Cardiac fibroblast (primary cell): ENCODE data around the gene BRS3.
"Not testable (repeated sequence)": the region's sequence is repeated elsewhere in the genome, so short reads cannot be mapped to it uniquely, and the experiment has no call there.

ENCODE experiments used
- DNase-seq, 2 donors: peaks; one replicate each; pipeline versions ENCODE4 v3.0.0 to v3.0.0-alpha.2; 2010; ENCODE audit warnings: low read depth in 2 of 2
- H3K4me3 ChIP-seq, 2 donors: replicated peaks in 1 of 2; 1 replicate in 1 of 2; 2 replicates in 1 of 2; pipeline ENCODE4 v1.5.1; 2011; ENCODE audit warnings: low read depth in 2 of 2, low read length in 2 of 2, mild to moderate bottlenecking in 2 of 2, moderate library complexity in 1 of 2
- CTCF ChIP-seq: IDR thresholded peaks from one replicate; pipeline ENCODE4 v1.5.1; 2011; ENCODE audit warnings: low read depth, mild to moderate bottlenecking, low read length, inconsistent platforms

The BRS3 gene

GRCh38 chrX:136487647-136488046 is at the start of gene BRS3:
Gene BRS3, plus strand, starts transcription at chrX:136487947. Its CDS starts 168 bp downstream, at chrX:136488115.
- DNase-seq, result no peak
- no peak for TF ChIP-seq CTCF
- no peak within 1 kb of the TSS for H3K4me3 ChIP-seq

- TF ChIP-seq CTCF, result no peak
- no peak for DNase-seq
- no peak overlapping the region for H3K4me3 ChIP-seq
Measured at GRCh38 chrX:136438192-136438591, 49.6 kb upstream of the BRS3 start.

- H3K4me3 ChIP-seq, DNase-seq: not testable (repeated sequence)
Measured at GRCh38 chrX:136445674-136446073, 42.1 kb upstream of the BRS3 start.

- no peak for TF ChIP-seq CTCF
- H3K4me3 ChIP-seq, result no peak overlapping the region
Measured at GRCh38 chrX:136446208-136446607, 41.5 kb upstream of the BRS3 start.

GRCh38 chrX:136447308-136447707 is 40.4 kb upstream of the BRS3 start:
- no peak for TF ChIP-seq CTCF
- no peak for DNase-seq
- H3K4me3 ChIP-seq, result no peak overlapping the region

More at GRCh38 chrX:136446208-136446607, 41.5 kb upstream of the BRS3 start:
- no peak for DNase-seq

GRCh38 chrX:136447968-136448367 is 39.8 kb upstream of the BRS3 start:
- no peak for TF ChIP-seq CTCF
- H3K4me3 ChIP-seq, result no peak overlapping the region
- no peak for DNase-seq

GRCh38 chrX:136450050-136450830 is 37.5 kb upstream of the BRS3 start:
- TF ChIP-seq CTCF, result no peak
- no peak overlapping the region for H3K4me3 ChIP-seq
- peak in 1 of 2 donors; percentile 0 for DNase-seq
